Activated CD4-positive, alpha-beta T cell treated with anti-CD3 and anti-CD28 coated beads, Interleukin-2, amount 50 U/mL, for 48 hours (primary cell): Measurements from ENCODE around the gene CLHC1.
"Not testable (repeated sequence)": the region's sequence is repeated elsewhere in the genome, so short reads cannot be mapped to it uniquely, and the experiment has no call there.

ENCODE experiments used
- DNase-seq, 2 experiments: peaks; one replicate each; pipeline ENCODE4 v3.0.0-alpha.2; 2020

The CLHC1 gene

GRCh38 chr2:55133467-55134315 is 98.4 kb downstream of the CLHC1 start:
- peak; percentile 25 to 32 for DNase-seq

GRCh38 chr2:55130849-55131248 is 101.2 kb downstream of the CLHC1 start:
- no peak for DNase-seq

- not testable (repeated sequence) for DNase-seq
Observed at GRCh38 chr2:55126643-55127042, 105.5 kb downstream of the CLHC1 start.
